HG02852 (cell line): ENCODE data around the gene FOLR3.
"Not testable (repeated sequence)": the region's sequence is repeated elsewhere in the genome, so short reads cannot be mapped to it uniquely, and the experiment has no call there.

ENCODE experiments used
- ATAC-seq: cut with Tn5 transposase; IDR thresholded peaks from one replicate; pipeline ENCODE4 v1.9.1; 2021; ENCODE audit warnings: mild to moderate bottlenecking, moderate library complexity; ENCODE audit not compliant: unreplicated experiment

Gene FOLR3

GRCh38 chr11:72160319-72160718 is 24.8 kb downstream of the FOLR3 start:
- no peak for ATAC-seq

DNA sequence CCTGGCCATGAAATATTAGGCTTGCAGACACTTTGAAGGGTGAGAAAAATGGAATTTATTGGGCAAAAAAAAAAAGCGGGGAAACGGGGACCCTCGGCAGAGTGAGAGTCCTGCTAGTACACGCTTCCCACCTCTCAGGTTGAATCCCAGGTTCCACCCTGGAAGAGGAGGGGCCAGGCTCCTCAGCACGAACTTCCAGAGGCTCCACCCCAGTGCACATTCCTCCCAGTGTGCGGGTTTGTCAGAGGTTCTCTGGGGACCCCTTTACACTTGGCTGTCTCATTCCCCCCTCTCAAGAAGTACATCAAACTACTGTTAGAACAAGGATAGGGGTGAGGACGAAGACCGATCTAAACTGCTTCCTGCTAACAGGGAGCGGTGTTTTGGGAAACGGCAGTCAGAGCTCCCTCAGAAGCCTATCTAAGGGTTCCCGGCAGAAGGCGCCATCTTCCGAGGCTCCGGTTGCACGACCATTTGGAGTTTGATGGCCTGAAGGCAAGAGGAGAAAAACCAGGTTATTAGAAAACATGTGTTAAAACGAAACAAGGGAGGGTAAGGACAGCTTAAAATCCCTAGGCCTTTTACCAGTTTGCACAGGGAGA is 27.5 kb downstream of the FOLR3 start:
- ATAC-seq, result no peak

DNA sequence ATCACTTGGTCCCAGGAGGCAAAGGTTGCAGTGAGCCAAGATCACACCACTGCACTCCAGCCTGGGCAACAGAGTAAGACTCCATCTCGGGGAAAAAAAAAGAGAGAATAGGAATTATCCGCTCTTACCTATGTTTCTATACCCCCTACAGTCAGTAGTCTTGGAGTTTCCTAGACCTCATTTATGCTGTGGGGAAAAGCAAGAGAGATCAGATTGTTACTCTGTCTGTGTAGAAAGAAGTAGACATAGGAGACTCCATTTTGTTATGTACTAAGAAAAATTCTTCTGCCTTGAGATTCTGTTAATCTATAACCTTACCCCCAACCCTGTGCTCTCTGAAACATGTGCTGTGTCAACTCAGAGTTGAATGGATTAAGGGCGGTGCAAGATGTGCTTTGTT is 28.7 kb downstream of the FOLR3 start:
- not testable (repeated sequence) for ATAC-seq

DNA sequence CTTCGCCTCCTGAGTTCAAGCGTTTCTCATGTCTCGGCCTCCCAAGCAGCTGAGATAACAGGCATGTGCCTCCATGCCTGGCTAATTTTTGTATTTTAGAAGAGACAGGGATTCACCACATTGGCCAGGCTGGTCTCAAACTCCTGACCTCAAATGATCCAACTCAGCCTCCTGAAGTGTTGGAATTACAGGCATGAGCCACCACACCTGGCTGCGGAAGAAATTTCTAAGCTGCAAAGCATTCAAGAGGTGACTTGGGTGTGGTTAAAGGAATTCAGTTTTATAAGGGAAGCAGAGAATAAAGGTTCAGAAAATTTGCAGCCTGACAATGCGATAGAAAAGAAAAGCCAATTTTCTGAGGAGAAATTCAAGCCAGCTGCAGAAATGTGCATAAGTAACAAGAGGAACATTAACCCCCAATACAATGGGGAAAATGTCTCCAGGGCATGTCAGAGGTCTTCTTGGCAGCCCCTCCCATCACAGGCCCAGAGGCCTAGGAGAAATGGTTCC is 33.6 kb downstream of the FOLR3 start:
- not testable (repeated sequence) for ATAC-seq

GRCh38 chr11:72169754-72170153 is 34.2 kb downstream of the FOLR3 start:
- ATAC-seq, result not testable (repeated sequence)

- not testable (repeated sequence) for ATAC-seq
Measured at GRCh38 chr11:72172043-72172442, 36.5 kb downstream of the FOLR3 start.

DNA sequence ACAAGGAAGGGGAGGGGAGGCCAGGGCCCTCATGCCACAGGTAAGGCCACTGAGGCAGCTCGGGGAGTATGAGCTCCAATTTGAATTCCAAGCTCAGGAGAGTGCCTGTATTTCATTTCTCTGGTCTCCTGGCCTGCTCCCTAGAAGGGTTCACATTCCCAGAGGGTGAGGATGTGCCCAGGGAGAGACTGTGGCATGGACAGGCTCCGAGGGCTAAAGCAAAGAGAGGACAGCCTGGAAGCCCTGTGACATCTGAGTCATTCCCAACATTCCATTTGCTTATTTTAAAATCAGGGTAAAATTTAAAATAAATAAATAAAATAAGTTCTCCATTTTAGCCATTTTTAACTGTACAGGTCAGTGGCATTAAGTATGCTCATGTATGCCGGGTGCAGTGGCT is 37.8 kb downstream of the FOLR3 start:
- no peak for ATAC-seq

GRCh38 chr11:72174302-72175070 is 39.0 kb downstream of the FOLR3 start:
- no peak for ATAC-seq

DNA sequence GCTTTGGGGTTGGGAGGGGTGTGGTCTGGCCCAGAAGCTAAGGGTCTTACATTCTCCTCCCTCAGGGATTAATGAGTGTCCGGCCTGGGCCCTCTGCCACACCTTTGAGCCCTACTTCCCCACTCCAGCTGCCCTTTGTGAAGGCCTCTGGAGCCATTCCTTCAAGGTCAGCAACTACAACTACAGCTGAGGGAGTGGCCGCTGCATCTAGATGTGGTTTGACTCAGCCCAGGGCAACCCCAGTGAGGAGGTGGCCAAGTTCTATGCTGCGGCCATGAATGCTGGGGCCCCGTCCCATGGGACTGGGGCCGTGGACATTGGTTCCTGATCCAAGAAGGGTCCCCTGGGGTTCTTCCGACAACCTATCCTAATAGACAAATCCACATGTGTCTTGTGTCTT is 42.1 kb downstream of the FOLR3 start:
- no peak for ATAC-seq

- no peak for ATAC-seq
Measured at GRCh38 chr11:72179049-72179803, 43.7 kb downstream of the FOLR3 start.

GRCh38 chr11:72179804-72180396 is 44.4 kb downstream of the FOLR3 start:
- ATAC-seq, result no peak

- ATAC-seq, result not testable (repeated sequence)
Measured at GRCh38 chr11:72180892-72181552, 45.5 kb downstream of the FOLR3 start.

GRCh38 chr11:72181553-72181958 is 46.0 kb downstream of the FOLR3 start:
- ATAC-seq, result not testable (repeated sequence)

GRCh38 chr11:72188267-72188666 is 52.7 kb downstream of the FOLR3 start:
- ATAC-seq, result no peak
